Activated T-cell treated with anti-CD3 and anti-CD28 coated beads for 24 hours (primary cell): ENCODE data around the gene ZNF775.

Experiments
- DNase-seq: peaks from one replicate; pipeline ENCODE4 v3.0.0-alpha.2; 2020; ENCODE audit warnings: low read depth

Gene ZNF775

GRCh38 chr7:150412518-150413488 is 33.7 kb downstream of the ZNF775 start:
- DNase-seq = no peak

GRCh38 chr7:150413640-150414081 is 34.5 kb downstream of the ZNF775 start:
- DNase-seq = no peak

- no peak for DNase-seq
Measured at GRCh38 chr7:150415161-150416153, 36.3 kb downstream of the ZNF775 start.

GRCh38 chr7:150417239-150417638 is 38.1 kb downstream of the ZNF775 start:
- no peak for DNase-seq

- DNase-seq = no peak
Measured at GRCh38 chr7:150417863-150418262, 38.7 kb downstream of the ZNF775 start.

- no peak for DNase-seq
Measured at GRCh38 chr7:150420242-150420641, 41.1 kb downstream of the ZNF775 start.

DNA sequence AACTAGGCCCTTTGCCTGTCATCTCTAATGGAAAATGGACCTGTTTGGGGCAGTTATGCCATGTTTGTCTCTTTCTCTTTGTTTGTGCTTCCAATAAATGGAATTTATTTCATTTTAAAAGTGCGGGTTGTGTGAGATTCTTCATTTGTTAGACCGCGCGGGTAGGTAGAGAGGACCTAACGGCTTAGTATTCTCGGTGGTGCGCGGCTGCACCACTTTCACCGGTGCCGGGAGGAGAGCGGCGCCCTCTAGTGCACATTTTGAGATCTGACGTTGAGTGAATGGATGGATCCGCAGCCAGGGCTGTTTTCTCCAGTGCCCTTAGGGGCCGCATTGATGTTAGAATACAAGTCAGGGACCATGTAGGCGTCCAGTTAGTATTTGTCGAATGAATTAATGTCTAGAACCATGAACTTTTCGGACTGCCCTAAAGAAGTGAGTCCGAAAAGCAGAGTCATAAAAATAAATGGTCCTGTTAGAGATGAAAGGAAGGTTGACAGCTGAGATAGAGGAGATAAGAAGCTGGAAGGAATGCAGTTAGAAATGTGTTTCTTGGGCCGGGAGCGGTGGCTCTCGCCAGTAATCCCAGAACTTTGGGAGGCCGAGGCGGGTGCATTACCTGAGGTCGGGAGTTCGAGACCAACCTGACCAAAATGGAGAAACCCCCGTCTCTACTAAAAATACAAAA is 42.0 kb downstream of the ZNF775 start:
- peak; percentile 82 for DNase-seq

- no peak for DNase-seq
Measured at GRCh38 chr7:150421831-150422230, 42.7 kb downstream of the ZNF775 start.

- DNase-seq = no peak
Measured at GRCh38 chr7:150425670-150426069, 46.5 kb downstream of the ZNF775 start.

DNA sequence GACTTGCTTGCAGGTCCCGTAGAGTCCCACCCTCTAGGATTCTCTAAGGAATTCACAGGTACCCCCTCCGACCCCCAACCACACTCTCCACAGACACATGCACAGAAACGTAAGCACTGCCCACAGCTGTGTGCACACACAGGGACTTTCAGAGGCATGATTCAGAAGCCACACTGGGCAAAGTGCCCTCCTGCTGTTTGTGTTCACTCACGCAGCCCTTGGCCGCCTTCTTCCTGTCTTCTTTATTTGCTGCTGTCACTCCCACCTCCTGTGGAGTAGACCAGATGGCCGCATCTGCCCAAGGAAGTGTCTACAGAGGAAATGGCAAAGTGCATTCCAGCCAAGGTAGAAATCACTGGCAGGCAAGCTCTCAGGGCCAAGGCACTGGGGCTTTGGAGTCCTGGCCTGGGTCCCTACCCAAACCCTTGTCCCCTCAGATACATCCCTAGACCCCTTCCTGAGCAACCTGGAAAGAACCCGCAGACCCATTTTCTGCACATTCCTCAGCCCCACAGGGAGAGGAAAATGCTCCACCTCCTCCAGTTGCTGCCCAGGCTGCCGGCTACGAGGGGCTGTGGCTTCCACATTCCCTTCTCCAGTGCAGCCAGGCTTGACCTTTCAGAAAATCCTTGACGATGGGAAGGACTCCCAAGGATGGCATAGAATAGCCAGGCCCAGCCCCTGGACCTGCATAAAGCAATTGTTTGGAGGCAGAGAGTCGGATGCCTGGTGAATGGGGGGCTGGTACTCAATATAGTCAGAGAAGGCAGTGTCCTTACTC is 49.7 kb downstream of the ZNF775 start:
- DNase-seq = no peak

DNA sequence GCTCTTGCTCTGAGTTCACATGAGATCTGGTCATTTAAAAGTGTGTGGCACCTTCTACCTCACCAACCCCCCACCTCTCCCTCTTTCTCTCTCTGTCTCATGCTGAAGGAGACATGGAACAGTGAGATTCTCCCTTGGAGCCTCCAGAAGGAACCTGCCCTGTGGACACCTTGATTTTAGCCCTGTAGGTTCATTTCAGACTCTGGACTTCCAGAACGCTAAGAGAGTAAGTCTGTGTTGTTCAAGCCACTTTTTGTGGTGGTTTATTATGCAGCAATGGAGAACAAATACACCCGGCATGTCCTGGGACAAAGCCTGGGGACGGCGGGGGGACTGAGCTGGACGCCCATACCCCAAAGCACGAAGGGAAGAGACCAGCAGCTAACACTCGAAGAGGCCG is 50.6 kb downstream of the ZNF775 start:
- no peak for DNase-seq

DNA sequence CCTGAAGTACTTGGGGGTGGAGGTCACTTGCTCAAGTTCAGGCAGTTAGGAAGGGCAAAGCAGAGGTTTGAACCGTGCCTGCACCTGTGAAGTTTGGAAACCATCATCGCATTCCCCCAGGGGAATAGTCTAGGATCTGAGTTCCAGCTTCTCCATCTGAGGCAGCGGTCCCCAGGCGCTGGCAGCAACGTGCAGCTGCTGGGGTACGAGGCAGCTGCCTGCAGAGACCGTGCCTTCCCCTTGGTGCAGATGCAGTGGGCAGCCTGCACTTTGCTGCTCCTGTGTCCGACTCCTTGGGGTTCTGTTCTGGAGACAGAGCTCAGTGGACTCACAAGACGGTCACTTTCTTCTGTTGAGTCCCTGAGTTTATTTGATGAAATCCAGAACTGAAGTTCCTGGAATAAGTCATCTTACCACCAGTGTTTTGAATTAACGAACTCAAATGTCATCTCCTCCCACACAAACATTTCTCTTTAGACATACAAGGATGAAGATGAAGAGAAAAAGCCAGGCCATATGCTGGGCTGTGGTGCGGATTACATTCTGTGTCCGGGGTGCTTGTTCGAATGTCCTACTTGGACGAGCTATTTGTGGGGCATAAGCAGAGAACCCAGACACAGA is 51.4 kb downstream of the ZNF775 start:
- DNase-seq = no peak

DNA sequence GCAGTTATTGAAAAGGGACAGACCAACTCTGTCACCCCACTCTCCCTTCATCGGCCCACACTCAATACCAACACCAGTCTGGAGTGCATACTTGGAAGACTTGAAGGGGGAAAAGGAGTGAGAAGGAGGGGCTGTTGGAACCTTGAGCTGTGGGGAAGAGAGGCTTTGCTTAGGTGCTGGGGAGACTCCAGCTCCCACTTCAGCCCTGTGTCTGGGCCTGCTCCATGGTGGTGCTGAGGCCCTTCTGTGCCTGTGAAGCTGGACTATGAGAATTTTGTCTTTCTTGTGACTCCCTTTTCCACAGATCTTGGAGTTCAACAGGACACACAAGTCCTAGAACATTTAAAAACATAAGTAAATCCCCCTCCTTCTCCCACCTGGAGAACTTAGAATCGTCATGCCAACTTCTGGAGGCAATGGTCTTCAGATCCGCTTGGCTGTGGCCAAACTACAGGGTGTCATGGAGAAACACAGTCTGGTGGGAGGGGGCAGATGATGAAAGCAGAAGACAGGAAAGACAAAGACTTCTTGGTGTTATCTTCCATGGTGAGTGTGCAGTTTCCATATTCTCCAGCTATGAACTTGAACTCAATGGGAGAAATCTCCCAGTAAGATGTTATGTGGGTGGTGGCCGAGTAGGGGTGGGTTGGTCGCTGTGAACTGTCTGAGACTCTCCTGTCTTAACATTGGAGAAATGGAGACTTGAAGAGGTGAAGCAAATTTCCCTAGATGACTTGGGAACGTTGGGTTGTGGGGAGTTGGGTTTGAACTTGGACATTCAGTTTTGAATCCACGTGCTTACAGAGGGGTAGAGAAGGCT is 52.9 kb downstream of the ZNF775 start:
- no peak for DNase-seq

GRCh38 chr7:150432915-150433892 is 54.1 kb downstream of the ZNF775 start:
- DNase-seq = no peak

GRCh38 chr7:150434240-150434639 is 55.1 kb downstream of the ZNF775 start:
- DNase-seq = no peak

DNA sequence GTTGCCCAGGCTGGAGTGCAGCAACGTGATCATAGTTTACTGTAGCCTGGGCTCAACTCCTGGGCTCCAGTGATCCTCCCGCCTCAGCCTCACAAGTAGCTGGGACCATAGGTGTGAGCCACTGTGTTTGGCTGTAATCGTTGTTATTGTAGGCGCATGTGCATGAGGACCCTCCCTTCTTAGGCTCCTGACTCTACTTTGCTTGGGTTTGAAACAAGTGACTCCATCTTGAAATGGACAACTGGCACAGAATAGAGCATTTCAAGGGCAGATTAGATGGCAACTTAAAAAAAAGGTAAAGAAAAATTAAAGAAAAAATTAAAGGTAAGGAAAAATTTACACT is 55.9 kb downstream of the ZNF775 start:
- no peak for DNase-seq

GRCh38 chr7:150435390-150436073 is 56.4 kb downstream of the ZNF775 start:
- no peak for DNase-seq

DNA sequence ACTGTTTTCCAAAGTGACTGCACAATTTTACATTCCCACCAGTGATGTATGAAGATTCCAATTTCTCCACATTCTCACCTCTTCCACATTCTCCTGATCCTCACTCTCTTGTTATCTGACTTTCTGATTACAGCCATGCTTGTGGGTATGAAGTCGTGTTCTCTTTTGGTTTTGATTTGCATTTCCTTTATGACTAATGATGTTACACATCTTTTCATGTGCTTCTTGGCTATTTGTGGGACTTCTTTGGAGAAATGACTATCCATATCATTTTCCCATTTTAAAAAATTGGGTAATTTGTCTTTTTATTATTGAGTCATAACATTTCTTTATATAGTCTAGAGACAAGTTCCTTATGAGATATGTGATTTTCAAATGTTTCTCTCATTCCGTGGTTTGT is 60.8 kb downstream of the ZNF775 start:
- DNase-seq = no peak
